NB4 (cell line): Measurements from ENCODE around the gene SRGAP3.

Experiments
- CTCF ChIP-seq: IDR thresholded peaks from one replicate; pipeline ENCODE4 v1.5.1; 2012; ENCODE audit warnings: low read depth, low read length
- MAX ChIP-seq: IDR thresholded peaks from 2 replicates; pipeline ENCODE4 v1.6.1; 2011; ENCODE audit warnings: low read depth, low read length

DNA sequence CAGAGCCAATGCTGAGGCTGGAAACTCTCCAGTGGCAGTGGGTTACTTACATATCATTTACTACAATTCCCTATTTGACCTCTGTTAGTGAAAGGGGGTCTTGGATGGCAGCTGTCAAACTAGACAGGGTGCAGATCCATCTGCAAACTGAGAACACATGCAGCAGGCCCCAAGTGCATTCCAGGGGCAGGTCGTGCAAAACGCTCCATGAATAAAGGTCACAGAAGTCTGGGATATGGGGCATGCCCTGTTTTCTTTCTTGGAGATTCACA, 261.1 kb downstream of the SRGAP3 start:
- TF ChIP-seq MAX (no peak), CTCF (no peak)
